GM19395 (cell line): Measurements from ENCODE around the gene LHFPL6.

Source experiments
- ATAC-seq: cut with Tn5 transposase; IDR thresholded peaks from one replicate; pipeline ENCODE4 v1.9.1; 2021; ENCODE audit warnings: mild to moderate bottlenecking, moderate library complexity; ENCODE audit not compliant: unreplicated experiment

LHFPL6 gene

GRCh38 chr13:39474600-39474999, 128.4 kb downstream of the LHFPL6 start:
- no peak for ATAC-seq

GRCh38 chr13:39469676-39470075, 133.3 kb downstream of the LHFPL6 start:
- no peak for ATAC-seq

GRCh38 chr13:39468306-39468705, 134.7 kb downstream of the LHFPL6 start:
- no peak for ATAC-seq

GRCh38 chr13:39463611-39464010, 139.4 kb downstream of the LHFPL6 start:
- ATAC-seq: no peak

- ATAC-seq: no peak
Measured at GRCh38 chr13:39462906-39463305, 140.1 kb downstream of the LHFPL6 start.

GRCh38 chr13:39462428-39462827, 140.6 kb downstream of the LHFPL6 start:
- no peak for ATAC-seq

GRCh38 chr13:39461685-39462266, 141.2 kb downstream of the LHFPL6 start:
- no peak for ATAC-seq

GRCh38 chr13:39457274-39457673, 145.7 kb downstream of the LHFPL6 start:
- ATAC-seq: no peak

- ATAC-seq: no peak
Measured at GRCh38 chr13:39455521-39456175, 147.3 kb downstream of the LHFPL6 start.

GRCh38 chr13:39452834-39453233, 150.2 kb downstream of the LHFPL6 start:
- ATAC-seq: no peak

- ATAC-seq: no peak
Measured at GRCh38 chr13:39452417-39452816, 150.6 kb downstream of the LHFPL6 start.

GRCh38 chr13:39451860-39452301, 151.1 kb downstream of the LHFPL6 start:
- ATAC-seq: peak; percentile 63

GRCh38 chr13:39451301-39451700, 151.7 kb downstream of the LHFPL6 start:
- ATAC-seq: no peak

- ATAC-seq: no peak
Measured at GRCh38 chr13:39450176-39450575, 152.8 kb downstream of the LHFPL6 start.

- no peak for ATAC-seq
Measured at GRCh38 chr13:39448834-39449233, 154.2 kb downstream of the LHFPL6 start.

- no peak for ATAC-seq
Measured at GRCh38 chr13:39446865-39447264, 156.1 kb downstream of the LHFPL6 start.

GRCh38 chr13:39444866-39445265, 158.1 kb downstream of the LHFPL6 start:
- no peak for ATAC-seq

GRCh38 chr13:39433651-39434050, 169.3 kb downstream of the LHFPL6 start:
- no peak for ATAC-seq

GRCh38 chr13:39432196-39432595, 170.8 kb downstream of the LHFPL6 start:
- no peak for ATAC-seq

- ATAC-seq: no peak
Measured at GRCh38 chr13:39422845-39423565, 180.0 kb downstream of the LHFPL6 start.

- no peak for ATAC-seq
Measured at GRCh38 chr13:39419876-39420275, 183.1 kb downstream of the LHFPL6 start.

- ATAC-seq: no peak
Measured at GRCh38 chr13:39419068-39419467, 183.9 kb downstream of the LHFPL6 start.
